K562 treated with DMSO at 1 percent for 4 hours (cell line): Measurements from ENCODE around the gene CDK5. TPM values are rescaled to one million over a fixed set of nuclear protein-coding genes. Genes with fewer than 3 reads are reported as not detected.

Experiments
- total RNA-seq: library from RNA; unstranded; fragments of 300-600 nt; gene quantifications from 2 replicates; pipeline ENCODE4 v1.2.3, GENCODE V29; 2022; ENCODE audit not compliant: insufficient read depth

The CDK5 gene
- total RNA-seq = 40.4 and 43.9 TPM in 2 replicates

DNA sequence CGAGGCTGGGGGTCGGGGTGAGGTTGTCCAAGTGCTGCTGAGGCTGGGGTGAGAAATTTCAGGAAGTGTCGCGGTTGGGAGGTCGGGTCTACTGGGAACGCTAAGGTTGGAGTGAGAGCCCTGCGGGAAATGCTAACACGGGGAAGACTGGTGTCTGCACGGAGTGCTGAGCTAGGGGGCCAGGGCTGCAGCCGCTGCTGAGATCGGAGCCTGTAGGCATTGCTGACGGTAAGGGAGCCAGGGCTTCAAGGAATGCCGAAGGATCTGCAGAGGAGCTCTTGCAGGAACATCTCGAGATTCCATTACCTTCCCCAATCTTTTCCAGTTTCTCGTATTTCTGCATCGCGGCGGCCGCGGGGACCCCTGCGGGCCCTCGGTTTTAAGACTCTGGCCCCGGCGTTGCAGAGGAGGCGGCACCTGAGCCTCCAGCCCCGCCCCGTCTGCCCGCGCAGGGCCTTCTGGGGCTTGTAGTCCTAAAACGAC lies at the start of gene CDK5:
Gene CDK5, minus strand, starts transcription at position 392 of the 483 bp plus-strand sequence. Its CDS starts 49 bp downstream, at position 343.

DNA sequence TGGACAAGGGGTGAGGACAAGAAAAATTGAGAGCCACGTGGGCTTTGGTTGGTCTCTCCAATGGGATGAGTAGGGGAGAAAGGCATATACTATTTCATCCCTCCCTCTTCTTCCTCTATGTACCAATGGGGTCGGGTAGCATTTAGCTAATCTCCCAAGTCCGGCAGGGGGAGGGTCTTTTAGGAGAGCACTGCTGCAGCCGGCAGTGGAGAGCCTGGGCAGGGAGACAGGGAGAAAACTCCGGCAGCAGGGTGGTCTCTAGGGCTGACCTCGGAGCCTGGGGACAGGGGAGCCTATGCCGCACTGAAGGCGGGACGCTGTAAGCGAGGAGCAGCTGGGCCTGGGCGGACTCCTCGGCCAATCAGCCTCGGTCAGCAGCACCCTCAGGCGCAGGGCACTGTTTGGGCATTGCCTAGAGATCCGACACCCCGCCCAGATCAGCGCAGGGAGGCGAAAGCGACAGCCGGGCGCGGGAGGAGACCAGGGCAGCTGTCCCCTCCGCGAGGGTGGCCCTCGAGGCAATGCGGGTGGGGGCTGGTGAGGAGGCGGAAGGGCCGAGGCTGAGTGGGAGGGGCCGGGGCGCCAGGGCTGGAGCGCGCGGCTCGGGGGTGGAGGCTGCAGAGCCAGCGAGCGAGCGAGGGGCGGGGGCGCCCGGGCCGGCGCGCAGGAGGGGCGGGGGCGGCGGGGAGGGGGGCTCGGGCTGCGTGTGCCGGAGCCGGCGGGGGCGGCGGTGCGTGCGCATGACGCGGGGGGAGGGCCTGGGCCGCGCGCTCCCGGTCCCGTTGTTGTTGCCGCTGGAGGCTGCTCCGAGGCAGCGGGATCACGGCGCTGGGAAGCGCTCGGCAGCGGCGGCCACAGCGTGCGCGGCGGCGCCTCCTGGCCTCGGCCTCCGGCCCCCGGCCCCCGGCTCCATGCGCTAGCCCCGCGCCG lies 28.3 kb upstream of the CDK5 start, which contains the start of gene AGAP3:
Gene AGAP3, plus strand, starts transcription at position 785 of the 930 bp plus-strand sequence. CDS start 267 bp downstream, outside the sequence.

GRCh38 chr7:151083071-151083823 lies 25.6 kb upstream of the CDK5 start, which contains the start of gene TMUB1:
Gene TMUB1, minus strand, starts transcription at chr7:151083493. Its CDS starts 930 bp downstream, at chr7:151082563.

GRCh38 chr7:151080522-151081169 lies 22.9 kb upstream of the CDK5 start, which contains the start of gene FASTK:
Gene FASTK, minus strand, starts transcription at chr7:151080809. Its CDS starts 43 bp downstream, at chr7:151080766.

GRCh38 chr7:151059367-151060112 lies 1.8 kb upstream of the CDK5 start, which contains the start of gene SLC4A2:
Gene SLC4A2, plus strand, starts transcription at chr7:151059589. Its CDS starts 2,399 bp downstream, at chr7:151061988.

DNA sequence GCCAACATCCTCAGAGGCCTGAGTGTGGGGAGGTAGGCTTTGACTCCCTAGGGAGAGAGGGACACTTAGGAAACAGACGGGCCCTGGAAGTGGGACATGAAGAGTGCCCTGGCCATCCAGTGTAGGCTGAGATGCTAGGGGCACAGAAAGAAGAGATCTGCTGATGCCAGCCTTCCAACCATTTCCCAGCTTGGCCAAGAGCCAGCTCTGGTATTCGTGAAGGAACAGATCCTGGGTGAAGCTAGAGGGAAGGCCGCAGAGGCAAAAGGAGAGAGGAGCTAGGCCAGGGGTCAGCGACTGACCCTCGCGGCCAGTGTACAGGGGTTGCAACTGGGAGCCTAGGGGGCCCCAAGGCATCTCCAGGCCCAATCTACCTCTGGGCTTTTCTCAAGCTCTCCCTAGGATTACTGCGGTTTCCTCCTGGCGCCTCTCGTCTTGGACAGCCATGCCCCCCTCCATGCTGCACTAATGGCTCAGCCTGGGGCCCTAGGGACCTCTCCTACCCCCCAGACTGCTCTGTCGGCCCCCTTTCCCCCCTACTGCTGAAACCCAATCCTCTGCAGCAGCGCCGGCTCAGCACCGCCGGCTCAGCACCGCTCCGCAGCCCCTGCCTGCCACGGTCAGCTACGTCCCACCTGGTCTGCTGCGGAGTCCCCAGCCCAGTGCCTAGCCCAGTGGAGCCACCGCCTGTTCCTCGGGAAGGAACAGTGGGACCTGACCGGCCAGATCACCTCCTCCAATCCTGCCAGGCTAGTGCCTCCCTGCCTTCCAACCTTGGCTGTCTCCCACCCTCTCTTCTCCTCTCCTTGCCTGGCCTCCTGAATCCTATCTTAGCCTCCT lies 9.5 kb downstream of the CDK5 start, which contains the start of gene ASIC3:
Gene ASIC3, plus strand, starts transcription at position 556 of the 840 bp plus-strand sequence. CDS start 355 bp downstream, outside the sequence.

GRCh38 chr7:151028131-151028947 lies 29.4 kb downstream of the CDK5 start, which contains the start of gene ABCB8:
Gene ABCB8, plus strand, starts transcription at chr7:151028450. Its CDS starts 66 bp downstream, at chr7:151028516.

GRCh38 chr7:151024435-151025056 lies 33.2 kb downstream of the CDK5 start, which contains the start of gene ATG9B:
Gene ATG9B, minus strand, starts transcription at chr7:151024494. Its CDS starts 71 bp downstream, at chr7:151024423.

Other genes with a start within 250 kb of the CDK5 start
- not detected in 2 replicates for gene AOC1, start 205.4 kb downstream of the CDK5 start, total RNA-seq
- 237 and 415 TPM in 2 replicates for gene KCNH2, start 79.6 kb downstream of the CDK5 start, total RNA-seq
- 52.5 and 62.3 TPM in 2 replicates for gene NOS3, start 66.9 kb downstream of the CDK5 start, total RNA-seq
- gene ATG9B, start 33.4 kb downstream of the CDK5 start, total RNA-seq = 2.0 TPM in 1 of 2 replicates, not detected in the other
- gene ABCB8, start 29.4 kb downstream of the CDK5 start, total RNA-seq = 38.5 and 41.9 TPM in 2 replicates
- 6.6 and 9.8 TPM in 2 replicates for gene ASIC3, start 9.4 kb downstream of the CDK5 start, total RNA-seq
- gene SLC4A2, start 1.7 kb upstream of the CDK5 start, total RNA-seq = 296 and 338 TPM in 2 replicates
- gene FASTK, start 22.9 kb upstream of the CDK5 start, total RNA-seq = 110 and 123 TPM in 2 replicates
- gene TMUB1, start 25.6 kb upstream of the CDK5 start, total RNA-seq = 233 and 285 TPM in 2 replicates
- 62.0 and 96.8 TPM in 2 replicates for gene AGAP3, start 28.6 kb upstream of the CDK5 start, total RNA-seq
- gene GBX1, start 109.8 kb upstream of the CDK5 start, total RNA-seq = not detected in 2 replicates
- not detected in 2 replicates for gene ASB10, start 129.4 kb upstream of the CDK5 start, total RNA-seq
- not detected in 2 replicates for gene H2BK1, start 152.6 kb upstream of the CDK5 start, total RNA-seq
- gene ABCF2, start 169.3 kb upstream of the CDK5 start, total RNA-seq = 42.8 and 52.5 TPM in 2 replicates
- 36.8 and 52.9 TPM in 2 replicates for gene CHPF2, start 174.6 kb upstream of the CDK5 start, total RNA-seq
- 4.3 and 5.3 TPM in 2 replicates for gene SMARCD3, start 190.8 kb upstream of the CDK5 start, total RNA-seq